HG02970 (cell line): Measurements from ENCODE around the gene PSPH.

ENCODE experiments used
- ATAC-seq: cut with Tn5 transposase; IDR thresholded peaks from one replicate; pipeline ENCODE4 v1.9.1; 2021; ENCODE audit warnings: mild to moderate bottlenecking, moderate library complexity, moderate number of reproducible peaks; ENCODE audit not compliant: unreplicated experiment, low FRiP score

The PSPH gene

DNA sequence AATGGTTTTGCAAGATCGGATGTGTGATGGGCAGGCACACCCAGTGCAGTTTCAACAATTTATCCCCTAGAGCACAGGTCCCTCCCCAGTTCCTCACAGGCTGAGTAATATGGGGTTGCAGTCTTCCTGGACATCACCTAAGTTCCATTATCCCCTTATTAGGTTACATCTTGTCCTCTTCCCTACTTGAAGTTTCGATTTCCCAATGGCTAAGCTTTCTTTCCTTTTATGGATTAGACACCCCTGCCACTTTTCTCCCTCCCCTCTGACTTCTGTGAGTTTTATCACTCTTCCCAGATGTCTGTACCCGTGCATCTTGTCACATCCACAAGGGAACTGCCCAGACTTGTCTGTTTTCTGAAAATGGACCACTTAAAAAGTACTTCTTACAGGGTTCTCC, 89.2 kb downstream of the PSPH start:
- no peak for ATAC-seq
